B cell (primary cell): Measurements from ENCODE around the gene FAM219A. TPM values are rescaled to one million over a fixed set of nuclear protein-coding genes. Genes with fewer than 3 reads are reported as not detected.
"Not testable (repeated sequence)": the region's sequence is repeated elsewhere in the genome, so short reads cannot be mapped to it uniquely, and the experiment has no call there.

Experiments used
- ATAC-seq: fragments of 200-7000 bp; cut with Tn5 transposase; one replicate; pipeline ENCODE4 v1.10.0; 2021; ENCODE audit warnings: low read depth, mild to moderate bottlenecking, moderate number of reproducible peaks, moderate library complexity
- CTCF ChIA-PET: fragments of 350-600 bp; sonication (Branson Sonifier 250); formaldehyde crosslinking; loops from one replicate; lab custom pipeline; 2021; ENCODE audit warnings: antibody characterized with exemption, inconsistent platforms; lab: Charles Lee
- POLR2A ChIA-PET: fragments of 350-600 bp; sonication (Branson Sonifier 250); formaldehyde crosslinking; loops from one replicate; lab custom pipeline; 2021; ENCODE audit warnings: antibody characterized with exemption; lab: Charles Lee
- DNase-seq: peaks from one replicate; pipeline ENCODE4 v3.0.0; 2013
- H2AFZ ChIP-seq: 2 replicates; pipeline ENCODE4 v1.6.1; 2012; ENCODE audit warnings: mild to moderate bottlenecking, low read depth, low read length; ENCODE audit not compliant: insufficient read depth, poor library complexity, severe bottlenecking
- H3K27ac ChIP-seq, 2 donors: 1 replicate in 1 of 2; 2 replicates in 1 of 2; pipeline ENCODE4 v1.5.1; 2012 to 2013; ENCODE audit warnings: low read length in 2 of 2, mild to moderate bottlenecking in 2 of 2, moderate library complexity in 1 of 2
- H3K27me3 ChIP-seq, 4 experiments: fragments of 200-600 bp in 1 of 4; sonication (generic) in 1 of 4; replicated peaks in 1 of 4; 1 replicate in 2 of 4; 2 replicates in 2 of 4; pipeline versions ENCODE4 v1.6.1 to v1.7.0; 2013 to 2016; ENCODE audit warnings: low read length in 3 of 4, mild to moderate bottlenecking in 2 of 4, mixed read lengths in 1 of 4, moderate library complexity in 1 of 4; ENCODE audit not compliant: insufficient read depth in 4 of 4, control insufficient read depth in 3 of 4; ENCODE audit errors: control extremely low read depth in 1 of 4
- H3K36me3 ChIP-seq, 2 experiments: replicated peaks in 1 of 2; 1 replicate in 1 of 2; 2 replicates in 1 of 2; pipeline versions ENCODE4 v1.6.1 to v1.7.1; 2013; ENCODE audit warnings: low read length in 1 of 2; ENCODE audit not compliant: insufficient read depth in 2 of 2, control insufficient read depth in 1 of 2; ENCODE audit errors: control extremely low read depth in 1 of 2, extremely low read depth in 1 of 2
- H3K4me1 ChIP-seq, 2 donors: fragments of 200-600 bp in 1 of 2; sonication (generic) in 1 of 2; 1 replicate in 1 of 2; 2 replicates in 1 of 2; pipeline versions ENCODE4 v1.5.1 to v1.6.1; 2013 to 2017; ENCODE audit warnings: low read length in 2 of 2; ENCODE audit not compliant: control insufficient read depth in 2 of 2, insufficient read depth in 2 of 2
- H3K4me2 ChIP-seq: replicated peaks from 2 replicates; pipeline ENCODE3; 2012; ENCODE audit warnings: mild to moderate bottlenecking, low read depth, low read length; ENCODE audit not compliant: poor library complexity, severe bottlenecking
- H3K4me3 ChIP-seq, 5 experiments: fragments of 200-600 bp in 1 of 5; sonication (generic) in 1 of 5; 1 replicate in 3 of 5; 2 replicates in 2 of 5; pipeline versions ENCODE4 v1.5.1 to v1.7.0; 2011 to 2016; ENCODE audit warnings: low read length in 4 of 5, mild to moderate bottlenecking in 4 of 5, low read depth in 2 of 5, control low read depth in 1 of 5, moderate library complexity in 1 of 5; ENCODE audit not compliant: insufficient read depth in 1 of 5; ENCODE audit errors: control extremely low read depth in 1 of 5, extremely low read depth in 1 of 5
- H3K79me2 ChIP-seq: fragments of 200-600 bp; sonication (generic); one replicate; pipeline ENCODE4 v1.6.0; 2016; ENCODE audit warnings: low read length; ENCODE audit not compliant: control insufficient read depth, insufficient read depth
- H3K9ac ChIP-seq: fragments of 200-600 bp; sonication (generic); 2 replicates; pipeline ENCODE4 v1.6.1; 2017; ENCODE audit warnings: mild to moderate bottlenecking, low read length, moderate library complexity
- H3K9me3 ChIP-seq, 3 donors: one replicate each; pipeline versions ENCODE4 v1.6.1 to v1.7.1; 2013; ENCODE audit warnings: low read length in 2 of 3; ENCODE audit not compliant: control insufficient read depth in 2 of 3, insufficient read depth in 1 of 3; ENCODE audit errors: control extremely low read depth in 1 of 3
- H4K20me1 ChIP-seq: 2 replicates; pipeline ENCODE4 v1.6.0; 2012; ENCODE audit warnings: mild to moderate bottlenecking, low read length; ENCODE audit not compliant: insufficient read depth, control insufficient read depth, poor library complexity, severe bottlenecking
- H3K27ac Mint-ChIP-seq: one replicate; pipeline ENCODE4 v1.8.0; 2021; ENCODE audit warnings: mixed read lengths
- H3K27me3 Mint-ChIP-seq: one replicate; pipeline ENCODE4 v1.8.0; 2021; ENCODE audit warnings: mixed read lengths
- H3K4me1 Mint-ChIP-seq: one replicate; pipeline ENCODE4 v1.8.0; 2021; ENCODE audit warnings: mixed read lengths
- H3K4me3 Mint-ChIP-seq: one replicate; pipeline ENCODE4 v1.8.0; 2021; ENCODE audit warnings: mixed read lengths
- H3K9me3 Mint-ChIP-seq: one replicate; pipeline ENCODE4 v1.8.0; 2022; ENCODE audit warnings: mixed read lengths; ENCODE audit not compliant: insufficient read depth
- EZH2 ChIP-seq: IDR thresholded peaks from 2 replicates; pipeline ENCODE4 v1.6.1; 2012; ENCODE audit warnings: borderline replicate concordance, low read depth, mild to moderate bottlenecking, moderate library complexity, low read length; ENCODE audit not compliant: insufficient read depth, poor library complexity, severe bottlenecking
- WGBS: methylation state at CpG from one replicate; pipeline ENCODE4 v1.1.5; 2013; ENCODE audit warnings: missing lambda C conversion rate; ENCODE audit not compliant: insufficient coverage; 5-methylcytosine and 5-hydroxymethylcytosine counted together
- intact Hi-C: fragments of 100-400 bp; cut with micrococcal nuclease; formaldehyde crosslinking; loops from one replicate; pipeline ENCODE4 v1.10.0; 2022
- polyA plus RNA-seq: library from polyadenylated mRNA; depleted of rRNA; stranded (reverse); fragments of >200 nt; gene quantifications from 2 replicates; pipeline ENCODE4 v1.2.3, GENCODE V29; 2012
- total RNA-seq, 2 donors: library from RNA; stranded (reverse); fragments of 120-200 nt in 1 of 2; gene quantifications; 1 replicate in 1 of 2; 2 replicates in 1 of 2; pipeline versions ENCODE4 v1.2.3 to v1.2.4, GENCODE V29; 2013 to 2022
- TF ChIP-seq, protein P1 (sequence below): fragments of 200-600 bp; IDR thresholded peaks from one replicate; pipeline ENCODE4 v1.8.0; 2022; ENCODE audit warnings: antibody characterized with exemption, mild to moderate bottlenecking

Gene FAM219A
- total and polyA plus RNA-seq, 2 donors (not counting 1 experiment from before 2014, with no cell fraction given): 12.9 to 17.3 TPM

DNA sequence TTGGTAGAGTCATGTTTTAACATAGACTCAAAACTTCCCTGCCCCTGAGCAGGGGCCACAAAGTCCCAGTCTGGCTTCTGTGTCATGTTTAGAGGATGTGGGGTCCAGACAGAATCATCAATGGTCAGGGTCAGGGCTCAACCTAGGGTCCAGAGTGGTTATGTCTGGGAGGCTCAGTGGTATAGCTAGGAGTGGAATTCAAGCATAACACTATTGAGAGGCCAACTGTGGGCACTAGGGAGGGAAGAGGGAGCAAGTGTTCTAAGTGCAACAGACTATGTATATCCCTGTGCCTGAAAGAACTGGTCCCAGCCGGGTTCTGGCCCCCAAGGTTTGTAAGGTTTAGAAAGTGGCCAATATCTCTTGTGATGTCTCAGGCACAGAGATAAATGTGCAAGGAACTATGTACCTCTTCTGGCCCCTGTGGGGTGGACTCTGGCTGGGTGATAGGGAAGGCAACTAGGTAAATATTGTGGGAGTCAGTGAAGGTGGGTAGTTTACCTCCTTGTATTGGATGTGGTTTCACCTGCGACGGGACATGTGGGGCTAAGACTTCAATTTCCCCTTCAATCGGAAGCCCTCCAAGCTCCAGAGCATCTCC, 95.7 kb downstream of the FAM219A start:
- CTCF ChIA-PET: no interaction called here
- no peaks in the 10 kb centered on the region for H3K27me3 ChIP-seq
- H3K4me3 ChIP-seq: no peak overlapping the region
- DNase-seq (no peak), ATAC-seq (no peak)
- TF ChIP-seq, protein P1, sequence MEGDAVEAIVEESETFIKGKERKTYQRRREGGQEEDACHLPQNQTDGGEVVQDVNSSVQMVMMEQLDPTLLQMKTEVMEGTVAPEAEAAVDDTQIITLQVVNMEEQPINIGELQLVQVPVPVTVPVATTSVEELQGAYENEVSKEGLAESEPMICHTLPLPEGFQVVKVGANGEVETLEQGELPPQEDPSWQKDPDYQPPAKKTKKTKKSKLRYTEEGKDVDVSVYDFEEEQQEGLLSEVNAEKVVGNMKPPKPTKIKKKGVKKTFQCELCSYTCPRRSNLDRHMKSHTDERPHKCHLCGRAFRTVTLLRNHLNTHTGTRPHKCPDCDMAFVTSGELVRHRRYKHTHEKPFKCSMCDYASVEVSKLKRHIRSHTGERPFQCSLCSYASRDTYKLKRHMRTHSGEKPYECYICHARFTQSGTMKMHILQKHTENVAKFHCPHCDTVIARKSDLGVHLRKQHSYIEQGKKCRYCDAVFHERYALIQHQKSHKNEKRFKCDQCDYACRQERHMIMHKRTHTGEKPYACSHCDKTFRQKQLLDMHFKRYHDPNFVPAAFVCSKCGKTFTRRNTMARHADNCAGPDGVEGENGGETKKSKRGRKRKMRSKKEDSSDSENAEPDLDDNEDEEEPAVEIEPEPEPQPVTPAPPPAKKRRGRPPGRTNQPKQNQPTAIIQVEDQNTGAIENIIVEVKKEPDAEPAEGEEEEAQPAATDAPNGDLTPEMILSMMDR: no peak
- TF ChIP-seq EZH2: no peak
- Mint-ChIP-seq H3K4me3 (no peak overlapping the region), H3K9me3 (peaks cover 3% of the 10 kb centered on the region), H3K27ac (no peak overlapping the region), H3K4me1 (no peaks in the 10 kb centered on the region), H3K27me3 (no peaks in the 10 kb centered on the region)
- no peaks in the 10 kb centered on the region for H3K4me1 ChIP-seq
- H3K9ac ChIP-seq: no peak overlapping the region
- 100% methylated on average over 2 of the region's 4 CpGs for WGBS
- POLR2A ChIA-PET: no interaction called here
- intact Hi-C loops: no loop called here
- H2AFZ ChIP-seq: no peak overlapping the region
- H4K20me1 ChIP-seq: no peaks in the 10 kb centered on the region
- no peaks in the 10 kb centered on the region for H3K79me2 ChIP-seq
- H3K4me2 ChIP-seq: no peak overlapping the region
- no peak overlapping the region for H3K27ac ChIP-seq
- peaks cover 0 to 2% (median 0%) of the 10 kb centered on the region in 3 donors for H3K9me3 ChIP-seq
- no peaks in the 10 kb centered on the region for H3K36me3 ChIP-seq

DNA sequence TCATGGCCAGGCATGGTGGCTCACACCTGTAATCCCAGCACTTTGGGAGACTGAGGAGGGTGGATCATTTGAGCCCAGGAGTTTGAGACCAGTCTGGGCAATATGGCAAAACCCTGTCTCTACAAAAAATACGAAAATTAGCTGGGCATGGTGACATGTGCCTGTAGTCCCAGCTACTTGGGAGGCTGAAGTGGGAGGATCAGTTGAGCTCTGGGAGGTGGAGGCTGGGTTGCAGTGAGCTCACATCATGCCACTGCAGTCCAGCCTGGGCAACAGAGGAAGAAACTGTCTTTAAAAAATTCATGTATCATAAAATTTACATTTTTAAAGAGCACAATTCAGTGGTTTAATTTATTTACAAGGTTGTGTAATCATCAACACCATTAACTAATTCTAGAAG, 105.4 kb downstream of the FAM219A start:
- H3K9me3 ChIP-seq, H3K79me2 ChIP-seq, H3K4me1 Mint-ChIP-seq, H3K4me3 Mint-ChIP-seq, DNase-seq, H2AFZ ChIP-seq, H3K27me3 ChIP-seq, ATAC-seq, H3K36me3 ChIP-seq, H3K27ac ChIP-seq, H3K9ac ChIP-seq, H3K4me3 ChIP-seq, POLR2A ChIA-PET, H3K4me1 ChIP-seq, H3K4me2 ChIP-seq, intact Hi-C loops, CTCF ChIA-PET, H3K27me3 Mint-ChIP-seq, H4K20me1 ChIP-seq, H3K27ac Mint-ChIP-seq: not testable (repeated sequence)
- H3K9me3 Mint-ChIP-seq: peaks cover 10% of the 10 kb centered on the region
- 100% methylated on average over 1 of the region's 1 CpG for WGBS

DNA sequence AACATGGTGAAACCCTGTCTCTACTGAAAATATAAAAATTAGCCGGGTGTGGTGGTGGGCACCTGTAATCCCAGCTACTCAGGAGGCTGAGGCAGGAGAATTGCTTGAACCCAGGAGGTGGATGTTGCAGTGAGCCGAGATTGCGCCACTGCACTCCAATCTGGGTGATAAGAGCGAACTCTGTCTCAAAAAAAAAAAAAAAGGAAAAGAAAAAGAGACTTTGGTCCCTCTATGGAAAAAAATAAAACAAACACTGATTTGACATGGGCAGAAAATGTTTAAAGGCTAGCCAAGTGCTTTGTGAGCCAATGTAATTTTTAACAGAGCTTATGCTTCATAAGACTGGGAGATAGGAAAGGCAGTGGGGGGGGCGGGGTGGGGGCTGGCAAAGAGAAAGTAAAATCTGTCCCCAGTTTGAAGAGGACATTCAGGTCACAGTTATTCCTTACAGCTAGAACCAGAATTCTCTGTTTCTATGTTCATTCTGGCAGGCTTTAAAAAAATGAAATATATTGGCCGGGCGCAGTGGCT, 106.2 kb downstream of the FAM219A start:
- H3K27ac ChIP-seq, H3K27ac Mint-ChIP-seq, H3K4me3 Mint-ChIP-seq, H3K79me2 ChIP-seq, DNase-seq, H3K4me2 ChIP-seq, H3K4me1 Mint-ChIP-seq, H3K27me3 Mint-ChIP-seq, H3K9ac ChIP-seq, H3K9me3 ChIP-seq, H3K36me3 ChIP-seq, H4K20me1 ChIP-seq, CTCF ChIA-PET, H3K4me3 ChIP-seq, H3K27me3 ChIP-seq, H2AFZ ChIP-seq, POLR2A ChIA-PET, intact Hi-C loops, ATAC-seq, H3K4me1 ChIP-seq: not testable (repeated sequence)
- 100% methylated on average over 2 of the region's 7 CpGs for WGBS
- peaks cover 10% of the 10 kb centered on the region for H3K9me3 Mint-ChIP-seq
